Measurements from ENCODE around the gene LRRC51.

DNA sequence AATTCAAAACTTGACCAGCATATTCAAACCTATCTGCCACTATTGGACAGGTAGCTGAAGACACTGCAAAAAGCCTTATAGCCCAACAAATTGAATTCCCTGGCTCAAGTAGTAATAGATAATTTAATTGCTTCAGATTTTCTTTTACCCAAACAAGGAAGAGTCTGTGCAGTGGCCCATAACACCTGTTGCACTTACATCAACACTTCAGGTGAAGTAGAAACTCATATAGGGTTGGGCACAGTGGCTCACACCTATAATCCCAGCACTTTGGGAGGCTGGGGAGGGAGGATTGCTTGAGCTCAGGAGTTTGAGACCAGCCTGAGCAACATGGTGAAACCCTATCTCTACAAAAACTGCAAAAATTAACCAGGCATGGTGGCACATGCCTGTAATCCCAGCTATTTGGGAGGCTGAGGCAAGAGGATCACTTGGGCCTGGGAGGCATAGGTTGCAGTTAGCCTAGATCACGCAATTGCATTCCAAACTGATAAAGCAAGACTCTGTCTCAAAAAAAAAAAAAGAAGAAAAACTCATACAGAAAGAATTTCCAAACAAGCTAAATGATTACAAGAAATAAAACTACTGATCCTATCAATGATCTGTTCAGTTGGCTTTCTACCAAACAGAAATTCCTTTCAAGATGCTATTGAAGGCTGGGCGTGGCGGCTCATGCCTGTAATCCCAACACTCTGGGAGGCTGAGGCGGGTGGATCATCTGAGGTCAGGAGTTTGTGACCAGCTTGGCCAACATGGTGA, 64.3 kb downstream of the LRRC51 start:
- TF ChIP-seq, protein P1, sequence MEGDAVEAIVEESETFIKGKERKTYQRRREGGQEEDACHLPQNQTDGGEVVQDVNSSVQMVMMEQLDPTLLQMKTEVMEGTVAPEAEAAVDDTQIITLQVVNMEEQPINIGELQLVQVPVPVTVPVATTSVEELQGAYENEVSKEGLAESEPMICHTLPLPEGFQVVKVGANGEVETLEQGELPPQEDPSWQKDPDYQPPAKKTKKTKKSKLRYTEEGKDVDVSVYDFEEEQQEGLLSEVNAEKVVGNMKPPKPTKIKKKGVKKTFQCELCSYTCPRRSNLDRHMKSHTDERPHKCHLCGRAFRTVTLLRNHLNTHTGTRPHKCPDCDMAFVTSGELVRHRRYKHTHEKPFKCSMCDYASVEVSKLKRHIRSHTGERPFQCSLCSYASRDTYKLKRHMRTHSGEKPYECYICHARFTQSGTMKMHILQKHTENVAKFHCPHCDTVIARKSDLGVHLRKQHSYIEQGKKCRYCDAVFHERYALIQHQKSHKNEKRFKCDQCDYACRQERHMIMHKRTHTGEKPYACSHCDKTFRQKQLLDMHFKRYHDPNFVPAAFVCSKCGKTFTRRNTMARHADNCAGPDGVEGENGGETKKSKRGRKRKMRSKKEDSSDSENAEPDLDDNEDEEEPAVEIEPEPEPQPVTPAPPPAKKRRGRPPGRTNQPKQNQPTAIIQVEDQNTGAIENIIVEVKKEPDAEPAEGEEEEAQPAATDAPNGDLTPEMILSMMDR (IDR thresholded peaks at IDR 0.05) = no peak
- TF ChIP-seq ZFX (IDR thresholded peaks at IDR 0.05; ENCODE audit: borderline replicate concordance) = no peak
